ENCODE data around the gene COPS8.
A peak's percentile ranks its signal among the peaks of the same experiment; 100 is the strongest.

The COPS8 gene

DNA sequence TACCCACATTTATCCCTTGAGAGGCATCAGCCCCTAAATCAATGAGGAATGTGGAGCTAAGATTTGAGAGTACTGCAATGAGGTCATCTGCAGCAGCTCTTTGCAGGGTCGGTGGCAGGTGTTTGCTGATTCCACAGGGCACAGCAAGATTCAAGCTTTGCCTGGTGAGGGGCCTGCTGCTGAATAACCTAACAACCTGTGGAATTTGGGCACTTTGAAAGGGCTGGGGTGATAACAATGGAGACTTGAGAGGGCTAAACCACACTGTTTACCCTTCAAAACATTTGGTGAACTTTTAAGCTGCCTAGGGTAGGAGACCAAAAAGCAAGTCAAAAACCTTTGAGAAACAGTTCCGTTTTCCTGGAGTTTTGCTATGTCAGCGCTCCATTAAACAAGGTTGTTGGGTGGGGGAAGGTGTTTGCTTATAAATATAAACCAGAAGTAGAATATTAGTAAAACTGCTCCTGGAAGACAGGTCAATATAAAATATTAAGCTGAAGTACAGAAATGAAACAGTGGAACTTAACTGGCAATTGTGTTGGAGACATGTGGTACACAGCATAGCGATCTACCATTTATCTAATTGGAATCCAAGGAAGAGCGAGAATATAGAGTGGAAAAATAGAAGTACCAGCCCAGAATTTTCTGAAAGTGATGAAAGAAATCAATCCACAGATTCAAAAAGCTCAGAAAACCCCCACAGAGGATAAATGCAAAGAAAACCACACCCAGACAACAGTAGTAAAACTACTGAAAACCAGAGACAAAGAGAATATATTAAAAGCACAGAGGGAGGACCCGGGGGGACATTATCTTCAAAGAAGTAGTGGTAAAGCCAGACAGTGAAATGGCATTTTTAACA, 15.7 kb downstream of the COPS8 start:
- DNase-seq: no peak

DNA sequence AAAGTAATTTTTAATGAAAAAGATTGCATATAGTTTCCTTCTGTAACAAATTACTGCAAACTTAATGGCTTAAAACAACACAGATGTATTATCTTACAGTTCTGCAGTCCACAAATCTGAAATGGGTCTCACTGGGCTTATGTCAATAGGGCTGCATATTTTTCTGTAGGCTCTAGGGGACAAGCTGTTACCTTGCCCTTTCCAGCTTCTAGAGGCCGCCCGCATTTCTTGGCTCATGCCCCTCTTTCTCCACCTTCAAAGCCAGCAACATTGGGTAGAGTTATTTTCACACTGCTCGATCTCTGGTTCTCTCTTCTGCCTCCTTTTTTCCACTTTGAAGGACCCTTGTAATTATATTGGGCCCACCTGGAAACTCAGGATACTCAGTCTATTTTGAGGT, 16.7 kb downstream of the COPS8 start:
- DNase-seq: no peak

DNA sequence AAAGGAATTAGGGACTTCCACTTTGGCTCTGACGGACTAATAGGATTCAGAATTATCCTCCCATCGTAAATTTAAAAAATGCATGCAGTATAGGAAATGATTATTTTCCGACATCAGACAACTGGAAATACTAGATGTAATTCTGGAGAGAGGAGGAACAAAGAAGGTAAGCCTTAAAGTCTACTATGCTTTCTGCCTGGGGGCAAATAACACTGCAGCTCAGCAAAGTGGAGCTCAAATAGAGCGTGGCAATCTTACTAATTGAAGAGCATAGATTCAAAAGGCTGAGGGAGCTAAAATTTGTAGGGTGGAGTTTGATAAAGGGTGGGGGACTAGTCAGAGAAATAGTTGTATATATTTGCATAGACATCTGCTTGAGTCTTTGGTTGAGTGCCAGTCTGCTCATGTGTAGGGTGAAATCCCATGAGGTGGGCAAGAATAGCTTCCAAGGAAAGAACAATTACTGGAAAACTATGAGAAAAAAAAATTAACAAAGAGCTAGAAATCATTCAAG, 23.8 kb downstream of the COPS8 start:
- DNase-seq: no peak

DNA sequence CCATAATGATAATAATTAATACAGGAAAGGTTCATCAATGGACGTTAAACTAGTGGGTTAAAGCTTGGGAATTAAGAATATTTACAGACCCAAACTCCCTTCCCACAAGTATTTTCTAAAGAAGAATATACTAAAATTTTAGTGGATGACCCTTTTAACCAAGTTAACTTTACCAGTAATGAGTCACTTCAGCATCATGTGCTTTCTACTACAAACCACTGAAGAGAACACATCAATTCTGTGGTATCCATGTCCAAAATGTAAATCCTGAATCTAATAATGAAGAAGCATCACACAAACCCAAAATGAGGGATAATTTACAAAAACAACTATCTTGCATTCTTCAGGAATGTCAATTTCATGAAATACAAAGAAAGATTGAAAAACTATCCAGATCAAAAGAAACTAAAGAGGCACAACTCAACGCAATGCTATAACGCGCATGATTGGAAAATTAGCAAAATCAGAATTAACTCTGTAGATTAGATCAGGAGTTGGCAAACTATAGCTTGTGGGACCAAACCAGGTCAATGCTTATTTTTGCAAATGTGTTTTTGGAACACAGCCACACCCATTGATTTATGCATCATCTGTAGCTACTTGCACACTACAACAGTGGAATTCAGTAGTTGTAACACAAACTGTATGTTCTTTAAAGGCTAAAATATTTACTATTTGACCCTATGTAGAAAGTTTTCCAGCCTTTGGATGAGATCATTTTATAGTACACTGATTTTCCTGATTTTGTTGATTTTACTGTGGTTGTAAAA, 27.5 kb downstream of the COPS8 start:
- DNase-seq: no peak

DNA sequence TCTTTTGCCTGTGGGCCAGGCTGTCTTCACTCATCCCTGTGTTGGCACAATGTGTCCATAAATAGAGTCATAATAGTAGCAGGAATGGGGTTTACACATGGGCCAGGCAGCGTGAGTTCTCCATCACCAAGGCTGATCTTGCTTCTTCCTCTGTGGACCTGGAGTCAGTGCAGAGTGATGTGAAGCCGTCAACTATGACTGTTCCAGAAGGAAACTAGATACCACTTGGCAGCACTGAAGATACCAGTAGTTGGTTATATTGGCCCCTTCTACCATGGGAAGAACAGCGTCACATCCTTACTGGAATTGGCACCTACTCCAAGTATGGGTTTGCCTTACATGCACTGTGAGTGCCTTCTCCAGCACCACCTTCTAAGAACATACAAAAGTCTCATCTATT, 30.2 kb downstream of the COPS8 start:
- no peak for DNase-seq

DNA sequence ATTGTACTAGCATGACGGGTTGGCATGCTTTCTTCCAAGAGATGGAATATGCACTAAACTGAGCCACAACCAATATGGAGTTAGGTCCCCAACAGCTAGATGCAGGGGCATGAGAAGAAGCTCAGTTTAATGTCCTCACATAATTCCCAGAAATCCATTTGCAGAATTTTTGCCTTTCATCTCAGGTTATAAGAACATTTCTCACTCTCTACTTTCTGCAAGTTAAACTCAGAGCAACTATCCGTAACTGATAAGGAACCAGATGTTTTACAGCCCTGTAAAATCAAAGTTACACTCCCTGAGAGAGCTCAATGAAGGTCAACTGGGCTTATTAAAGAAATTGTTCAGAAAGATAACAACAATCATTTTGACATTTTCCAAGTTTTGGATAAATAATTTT, 30.7 kb downstream of the COPS8 start:
- DNase-seq: no peak

DNA sequence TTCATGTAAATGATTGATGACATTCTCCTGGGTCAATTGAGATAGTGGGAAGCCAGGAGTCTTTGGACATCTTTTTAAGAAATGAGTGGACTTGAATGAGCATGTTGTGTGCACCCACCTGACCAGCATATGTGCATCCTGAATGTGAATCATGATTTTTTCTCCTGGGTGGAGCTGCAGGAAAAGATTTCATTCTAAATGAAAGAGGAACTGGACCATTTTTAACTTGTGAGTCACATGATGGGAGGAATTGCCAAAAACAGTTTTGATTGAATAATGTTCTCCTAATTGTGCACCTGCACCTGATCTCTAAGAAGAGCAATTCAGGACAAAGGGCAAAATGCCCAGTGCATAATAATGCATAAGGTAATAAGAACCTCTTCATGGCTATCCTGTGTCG, 32.3 kb downstream of the COPS8 start:
- no peak for DNase-seq

DNA sequence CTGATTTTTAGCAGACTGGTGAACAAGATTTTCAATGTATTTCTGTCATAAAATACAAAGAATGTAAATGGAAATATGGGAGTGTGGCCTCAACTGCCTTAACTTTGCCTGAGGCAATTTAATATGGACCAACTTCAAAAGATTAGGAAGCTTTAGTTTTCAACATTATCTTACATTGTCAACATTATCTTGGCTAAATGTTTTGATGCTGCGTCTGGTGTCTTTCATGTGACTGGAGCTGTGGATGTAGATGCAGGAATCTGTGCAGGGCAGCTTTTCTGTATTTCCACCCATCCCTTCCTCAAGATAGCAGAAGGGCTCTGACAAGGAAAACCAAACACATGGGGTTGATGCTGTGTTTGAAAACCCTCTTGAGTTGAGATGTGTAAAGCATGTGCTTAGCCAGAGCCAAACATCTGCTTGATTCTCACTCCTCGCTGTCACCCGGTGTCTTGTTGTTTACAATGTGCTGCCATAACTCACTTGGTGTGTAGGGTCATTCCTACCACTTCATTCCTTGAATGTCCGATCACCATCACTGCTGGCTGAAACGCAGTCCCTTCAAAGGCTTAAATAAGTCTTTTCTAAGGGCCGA, 33.0 kb downstream of the COPS8 start:
- no peak for DNase-seq

DNA sequence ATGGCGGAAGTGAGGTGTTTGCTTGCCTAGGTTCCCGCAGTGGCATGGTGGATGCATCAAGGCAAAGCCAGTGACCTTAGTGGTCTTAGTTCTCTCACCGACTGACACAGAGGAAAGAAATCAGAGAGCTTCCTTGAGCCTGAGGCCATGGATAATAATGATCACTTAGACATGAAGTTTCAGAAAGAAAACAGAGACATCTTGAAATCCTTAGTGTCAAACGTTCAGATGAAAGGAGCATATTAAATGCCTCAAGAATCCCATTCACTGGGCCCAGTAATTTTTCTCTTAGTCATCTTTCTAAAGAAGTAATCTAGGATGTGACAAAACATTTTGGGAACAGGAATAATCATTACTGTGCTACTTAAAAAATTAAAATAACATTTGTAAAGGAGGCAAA, 35.2 kb downstream of the COPS8 start:
- DNase-seq: no peak

DNA sequence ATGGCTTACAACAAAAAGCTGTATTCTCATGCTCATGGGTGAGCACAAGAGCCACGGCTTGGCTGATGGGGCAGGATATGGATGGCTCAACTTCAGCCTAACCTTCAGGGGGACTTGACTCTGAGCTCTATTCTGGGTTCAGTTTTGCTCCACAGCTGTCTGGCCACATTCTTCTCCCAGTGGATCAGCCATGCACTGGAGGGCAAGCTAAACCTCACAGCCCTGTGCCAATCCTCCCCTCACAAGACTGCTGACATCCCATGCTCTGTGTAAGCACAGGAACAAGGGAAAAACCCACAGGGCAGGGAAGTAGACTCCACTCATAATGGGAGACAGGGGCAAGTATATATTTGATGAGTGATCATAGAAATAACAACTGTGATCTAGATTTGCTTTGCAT, 35.6 kb downstream of the COPS8 start:
- DNase-seq: no peak

DNA sequence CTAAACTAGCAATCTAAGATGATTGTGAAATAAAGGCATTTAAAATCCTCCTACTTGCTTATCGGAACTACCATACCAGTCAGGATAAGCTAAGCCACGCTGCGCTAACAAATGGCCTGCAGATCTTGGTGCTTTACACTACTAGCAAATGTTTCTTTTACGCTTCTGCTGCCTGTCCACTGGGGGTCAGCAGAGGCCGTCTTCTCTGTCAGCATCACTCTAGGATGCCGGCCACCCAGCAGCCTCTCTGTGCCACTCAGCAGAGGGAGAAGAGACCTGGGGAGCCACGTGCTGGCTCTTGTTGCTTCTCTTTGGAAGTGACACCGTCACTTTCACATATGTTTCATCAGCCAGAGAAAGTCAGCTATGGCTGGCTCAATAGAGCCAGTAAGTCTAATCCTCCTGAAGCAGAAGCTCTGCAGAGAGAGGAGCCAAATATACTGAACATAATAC, 36.6 kb downstream of the COPS8 start:
- DNase-seq: peak in 3 of 5 donors; percentile 12 to 50 (median 13)

DNA sequence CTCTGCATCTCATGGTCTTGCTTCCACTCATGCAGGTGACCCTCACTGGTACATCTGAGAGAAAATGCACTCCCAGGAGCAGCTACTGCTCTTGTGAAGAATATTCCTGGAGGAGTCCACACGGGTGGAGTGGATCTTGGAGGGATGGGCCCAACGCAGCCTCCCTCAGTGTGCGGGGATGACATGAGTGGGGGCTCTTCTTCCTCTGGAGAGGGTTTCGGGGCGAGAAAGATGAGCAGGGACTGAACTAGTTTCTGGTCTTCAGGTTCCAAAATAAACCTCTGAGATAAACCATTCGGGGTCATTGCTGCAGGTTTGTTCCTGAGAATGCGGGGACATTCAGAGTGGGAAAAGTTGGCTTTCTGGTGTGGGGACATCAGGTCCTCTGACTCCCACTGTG, 39.1 kb downstream of the COPS8 start:
- no peak for DNase-seq

DNA sequence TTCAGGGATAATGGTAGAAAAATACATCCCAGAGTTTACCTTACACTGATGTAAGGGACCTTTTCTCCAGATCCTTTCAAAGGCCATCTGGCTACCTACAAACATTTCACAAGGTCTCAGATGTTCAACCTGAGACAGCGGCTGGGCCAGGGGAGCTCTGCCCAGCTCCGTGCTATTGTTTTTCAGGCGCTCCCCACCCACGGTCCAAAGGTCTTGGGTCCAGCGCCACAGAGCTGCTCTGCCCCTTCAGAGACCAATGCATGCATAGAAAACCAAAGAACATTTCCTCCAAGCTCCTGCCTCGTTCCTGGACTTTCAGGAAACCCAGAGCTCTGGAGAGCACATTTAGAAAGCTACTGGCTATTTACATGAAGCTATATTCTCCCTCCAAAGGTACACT, 40.3 kb downstream of the COPS8 start:
- DNase-seq: no peak

DNA sequence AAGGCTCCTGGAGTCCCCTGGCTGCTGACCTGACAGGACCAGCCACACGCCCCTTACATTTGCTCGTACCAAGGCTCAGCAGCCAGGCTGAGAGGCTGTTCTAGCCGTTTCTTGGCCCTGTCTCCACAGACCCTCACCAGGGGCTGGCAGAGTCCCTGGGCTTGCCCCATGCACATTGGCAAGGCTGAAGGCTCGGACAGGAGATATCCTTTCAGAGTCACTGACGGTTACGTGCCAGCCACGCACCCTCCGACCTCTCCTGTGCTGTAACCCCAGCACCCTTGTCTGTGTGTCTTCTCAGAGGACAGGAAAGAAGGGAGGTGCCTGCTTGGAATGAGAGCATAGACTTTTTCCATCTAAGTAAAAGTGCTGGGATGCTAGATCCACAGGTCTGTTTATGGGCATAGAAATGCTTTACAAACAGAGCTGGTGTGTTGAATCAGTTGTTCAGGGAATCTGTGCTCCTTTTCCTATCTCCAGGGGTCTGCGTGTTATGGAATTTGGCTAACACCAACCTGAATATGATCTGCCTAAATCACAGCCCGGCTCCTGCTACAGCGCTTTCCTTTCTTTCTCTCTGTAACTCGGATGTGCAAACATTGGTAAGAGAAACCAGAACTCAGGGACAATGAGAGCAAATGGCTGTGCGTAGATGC, 41.0 kb downstream of the COPS8 start:
- no peak for DNase-seq

DNA sequence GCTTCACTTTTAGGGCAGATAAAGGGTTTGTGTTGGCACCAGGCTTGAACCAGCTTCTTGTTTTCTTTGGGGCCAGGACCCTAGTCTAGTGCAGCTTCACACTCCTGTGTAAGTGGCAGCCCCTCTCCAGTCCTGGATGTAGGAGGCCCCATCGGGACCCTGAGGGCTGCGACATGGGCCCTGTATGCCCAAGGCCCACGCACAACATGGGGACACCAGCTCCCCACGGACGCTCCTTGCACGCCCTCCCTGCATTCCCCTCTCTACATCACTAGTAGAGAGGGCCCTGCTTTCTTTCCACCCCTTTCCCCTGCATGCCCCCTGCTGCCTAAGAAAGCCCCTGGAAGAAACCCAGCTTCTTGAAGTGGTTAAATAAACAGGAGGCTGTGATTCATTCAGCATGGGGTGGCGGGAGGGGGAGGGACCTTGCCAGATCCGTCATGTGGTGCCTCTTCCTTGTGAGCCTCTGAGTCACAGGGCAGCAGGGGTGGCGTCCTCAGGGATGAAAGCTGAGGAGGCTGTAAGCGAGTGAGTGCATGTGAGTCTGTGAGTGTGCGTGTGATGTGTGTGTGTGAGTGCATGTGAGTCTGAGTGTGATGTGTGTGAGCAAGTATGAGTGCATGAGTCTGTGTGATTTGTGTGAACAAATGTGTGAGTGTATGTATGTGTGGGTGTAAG, 42.5 kb downstream of the COPS8 start:
- no peak for DNase-seq

DNA sequence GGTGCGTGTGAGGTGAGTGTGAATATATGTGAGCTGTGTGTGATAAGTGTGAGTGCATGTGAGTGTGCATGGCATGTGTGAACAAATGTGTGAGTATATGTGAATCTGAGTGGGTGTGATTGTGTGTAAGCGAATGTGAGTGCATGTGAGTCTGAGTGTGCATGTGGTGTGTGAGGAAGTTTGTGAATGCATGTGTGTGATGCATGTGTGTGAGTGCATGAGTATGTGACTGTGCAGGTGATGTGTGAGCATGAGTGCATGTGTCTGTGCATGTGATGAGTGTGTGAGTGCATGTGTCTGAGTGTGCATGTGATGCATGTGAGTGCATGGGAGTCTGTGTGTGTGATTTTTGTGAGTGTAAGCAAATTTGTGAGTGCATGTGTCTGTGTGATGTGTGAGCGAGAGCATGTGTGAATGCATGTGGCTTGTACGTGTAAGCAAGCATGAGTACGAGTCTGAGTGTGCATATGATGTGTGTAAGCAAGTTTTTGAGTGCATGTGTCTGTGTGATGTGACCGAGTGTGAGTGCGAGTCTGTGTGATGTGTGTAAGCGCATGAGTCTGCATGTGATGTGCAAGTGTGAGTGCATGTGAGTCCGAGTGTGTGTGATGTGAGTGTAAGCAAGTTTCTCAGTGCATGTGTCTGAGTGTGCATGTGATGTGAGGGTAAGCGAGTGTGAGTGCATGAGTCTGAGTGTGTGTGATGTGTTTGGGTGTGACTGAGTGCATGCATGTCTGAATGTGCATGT, 43.3 kb downstream of the COPS8 start:
- no peak for DNase-seq

DNA sequence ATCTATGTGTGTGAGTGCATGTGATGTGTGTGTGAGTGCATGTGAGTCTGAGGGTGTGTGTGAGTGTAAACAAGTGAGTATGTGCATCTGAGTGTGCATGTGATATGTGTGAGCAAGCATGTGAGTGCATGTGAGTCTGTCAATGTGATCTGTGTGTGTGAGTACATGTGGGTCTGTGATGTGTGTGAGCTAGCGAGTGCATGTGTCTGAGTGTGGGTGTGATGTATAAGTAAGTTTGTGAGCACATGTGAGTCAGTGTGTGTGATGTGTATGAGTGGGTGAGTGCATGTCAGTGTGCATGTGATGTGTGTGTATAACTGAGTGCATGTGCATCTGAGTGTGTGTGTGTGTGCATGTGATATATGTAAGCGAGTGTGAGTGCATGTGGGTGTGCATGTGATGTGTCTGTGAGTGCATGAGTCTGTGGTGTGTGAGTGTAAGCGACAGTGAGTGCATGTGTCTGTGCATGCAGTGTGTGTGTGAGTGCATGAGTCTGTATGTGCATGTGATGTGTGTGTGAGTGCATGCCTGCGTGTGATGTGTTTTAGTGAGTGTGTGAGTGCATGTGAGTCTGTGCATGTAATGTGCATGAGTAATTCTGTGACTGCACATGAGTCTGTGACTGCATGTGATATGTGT, 44.1 kb downstream of the COPS8 start:
- no peak for DNase-seq

DNA sequence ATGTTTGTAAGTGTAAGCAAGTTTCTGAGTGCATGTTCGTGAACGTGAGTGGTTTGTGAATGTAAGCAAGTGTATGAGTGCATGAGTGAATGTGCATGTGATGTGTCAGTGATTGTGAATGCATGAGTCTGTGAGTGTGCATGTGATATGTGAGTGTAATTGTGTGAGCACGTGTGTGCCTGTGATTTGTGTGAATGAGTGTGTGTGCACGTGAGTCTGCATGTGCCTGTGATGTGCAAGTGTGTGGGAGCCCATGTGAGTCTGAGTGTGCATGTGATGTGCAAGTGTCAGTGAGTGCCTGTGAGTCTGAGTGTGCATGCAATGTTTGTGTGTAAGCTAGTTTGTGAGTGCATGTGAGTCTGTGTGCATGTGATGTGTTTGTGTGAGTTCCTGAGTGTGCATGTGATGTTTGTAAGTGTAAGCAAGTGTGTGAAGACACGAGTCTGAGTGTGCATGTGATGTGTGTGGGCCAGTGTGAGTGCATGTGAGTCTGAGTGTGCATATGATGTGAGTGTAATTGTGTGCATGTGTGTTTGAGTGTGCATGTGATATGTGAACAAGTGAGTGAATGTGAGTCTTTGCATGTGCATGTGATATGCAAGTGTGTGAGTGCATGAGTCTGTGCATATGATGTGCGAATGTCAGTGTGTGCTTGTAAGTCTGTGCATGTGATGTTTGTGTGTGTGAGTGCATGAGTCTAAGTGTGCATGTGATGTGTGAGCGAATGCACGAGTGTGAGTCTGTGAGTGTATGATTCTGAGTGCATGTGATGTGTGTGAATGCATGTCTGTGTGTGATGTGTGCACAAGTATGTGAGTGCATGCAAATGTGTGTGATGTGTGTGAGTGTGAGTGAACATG, 45.1 kb downstream of the COPS8 start:
- DNase-seq: no peak

DNA sequence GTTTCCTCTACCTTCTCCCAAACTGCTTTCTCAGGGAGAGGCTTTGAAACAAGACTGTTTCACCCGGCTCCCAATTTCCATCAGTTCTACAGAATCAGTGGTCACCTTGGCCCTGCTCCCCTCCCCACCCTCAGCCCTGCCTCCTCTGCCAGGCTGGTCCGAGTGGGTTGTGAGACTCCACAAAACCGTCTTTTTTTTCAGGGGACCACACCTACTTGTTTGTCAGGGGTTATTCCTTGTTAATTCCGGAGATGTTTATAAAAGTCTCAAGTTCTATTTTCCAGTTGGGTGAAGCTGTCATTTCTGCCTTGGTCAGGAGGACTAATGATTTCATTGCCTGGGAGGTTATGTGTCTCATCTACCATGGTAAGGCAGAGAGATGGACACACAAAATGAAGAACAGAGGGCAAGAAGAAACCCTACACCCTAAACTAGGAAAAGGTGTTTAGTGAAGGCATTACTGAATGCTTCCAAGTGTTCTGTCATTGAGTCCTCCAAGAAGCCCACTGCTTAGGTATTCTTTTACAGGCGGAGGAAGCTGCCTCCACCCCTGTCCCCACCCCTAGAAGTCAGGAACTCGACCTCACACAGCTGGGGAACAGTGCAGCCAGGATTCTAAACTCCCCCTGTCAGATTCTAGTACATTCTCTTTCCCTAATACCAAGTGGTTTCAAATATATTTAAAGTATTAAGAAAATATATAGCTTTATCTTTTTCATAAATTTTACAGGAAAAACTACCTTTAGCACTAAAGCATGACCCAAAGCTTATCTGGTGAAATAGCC, 46.3 kb downstream of the COPS8 start:
- DNase-seq: no peak
